ENCODE results near the gene PFN3.
"Not testable (repeated sequence)": the region's sequence is repeated elsewhere in the genome, so short reads cannot be mapped to it uniquely, and the experiment has no call there.

PFN3 gene

DNA sequence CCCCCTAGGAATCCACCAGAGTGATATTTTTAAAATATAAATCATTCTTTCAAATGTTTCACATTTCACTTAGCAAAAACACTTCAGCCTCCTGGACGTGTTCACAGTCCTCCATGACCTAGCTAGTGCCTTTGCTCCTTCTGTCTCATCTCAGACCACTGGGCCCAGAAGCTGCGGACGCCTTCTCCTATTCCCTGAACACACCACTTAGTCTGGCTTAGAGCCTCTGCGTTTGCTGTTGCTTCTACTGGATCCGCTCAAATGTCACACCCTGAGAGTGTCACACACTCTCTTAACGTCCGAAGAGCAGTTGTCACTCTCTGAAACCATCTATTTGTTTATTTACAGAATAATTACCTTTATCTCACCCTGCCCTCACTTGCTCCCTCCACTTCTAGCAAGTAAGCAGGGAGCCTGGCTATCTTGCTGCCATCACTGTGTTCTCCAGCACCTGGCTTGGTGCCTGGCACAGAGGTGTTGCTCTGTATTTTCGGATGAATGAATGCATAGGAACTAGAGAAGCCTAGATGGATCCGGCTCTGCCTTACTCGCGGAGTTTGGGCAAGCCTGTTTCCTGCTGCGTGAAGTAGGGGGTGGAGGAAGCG lies 24.8 kb upstream of the PFN3 start:
- peak; percentile 43 for DNase-seq

DNA sequence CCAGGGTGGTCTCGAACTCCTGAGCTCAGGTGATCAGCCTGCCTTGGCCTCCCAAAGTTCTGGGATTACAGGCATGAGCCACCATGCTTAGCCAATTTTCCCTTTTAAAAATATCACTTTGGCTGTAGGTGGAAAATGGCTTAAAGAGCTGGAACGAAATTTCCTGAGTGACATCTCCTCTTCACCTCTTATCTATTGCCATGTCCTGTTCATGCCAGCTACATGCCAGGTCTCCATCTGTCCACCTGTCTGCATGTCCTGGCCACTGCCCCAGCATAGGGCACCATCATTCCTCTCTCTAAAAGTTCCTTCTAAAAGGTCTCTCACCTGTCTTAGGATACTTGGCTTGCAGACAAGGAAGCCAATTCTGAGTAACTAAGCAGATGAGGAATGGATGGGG lies 23.2 kb upstream of the PFN3 start:
- no peak for DNase-seq

DNA sequence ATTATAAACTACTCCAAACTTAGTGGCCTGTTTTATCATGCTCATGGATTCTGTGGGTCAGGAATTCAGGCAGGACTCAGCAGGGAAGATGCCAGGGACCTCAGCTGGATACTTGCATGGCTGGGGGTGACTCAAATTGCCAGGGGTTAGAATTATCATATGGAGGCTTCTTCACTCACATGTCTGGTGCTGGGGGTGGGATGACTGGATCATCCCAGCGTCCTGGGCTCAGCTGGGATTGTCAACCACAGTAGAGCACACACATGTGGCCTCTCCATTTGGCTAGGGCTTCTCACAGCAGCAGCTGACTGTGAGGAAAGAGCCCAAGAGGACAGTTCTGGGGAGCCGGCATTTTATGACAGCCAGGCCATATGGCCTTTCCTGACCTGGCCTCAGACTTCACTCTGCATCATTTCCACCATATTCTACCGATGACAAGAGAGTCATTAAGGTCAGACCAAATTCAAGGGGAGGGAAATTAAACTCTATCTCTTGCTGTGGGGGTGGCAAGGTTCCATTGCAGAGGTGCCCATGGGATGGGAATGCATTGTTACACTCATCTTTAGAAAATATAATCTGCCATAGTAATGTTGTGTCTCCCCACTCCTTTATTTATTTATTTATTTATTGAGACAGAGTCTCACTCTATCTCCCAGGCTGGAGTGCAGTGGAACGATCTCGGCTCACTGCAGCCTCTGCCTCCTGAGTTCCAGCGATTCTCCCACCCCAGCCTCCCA lies 20.8 kb upstream of the PFN3 start:
- DNase-seq = no peak

DNA sequence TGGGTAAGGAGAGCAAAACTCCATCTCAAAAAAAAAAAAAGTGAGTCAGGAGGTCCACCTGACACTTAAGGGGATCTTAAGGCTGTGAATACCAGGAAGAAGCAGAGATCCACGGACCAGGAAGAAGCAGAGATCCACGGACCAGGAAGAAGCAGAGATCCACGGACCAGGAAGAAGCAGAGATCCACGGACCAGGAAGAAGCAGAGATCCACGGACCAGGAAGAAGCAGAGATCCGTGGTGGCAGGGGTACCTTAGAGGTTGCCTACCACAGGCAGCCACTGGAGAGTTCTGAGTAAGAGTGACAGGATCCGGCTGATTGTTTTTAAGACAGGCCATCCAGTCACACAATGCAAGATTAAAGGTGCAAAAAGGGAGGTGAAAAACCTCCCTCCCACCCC lies 20.0 kb upstream of the PFN3 start:
- DNase-seq = not testable (repeated sequence)

DNA sequence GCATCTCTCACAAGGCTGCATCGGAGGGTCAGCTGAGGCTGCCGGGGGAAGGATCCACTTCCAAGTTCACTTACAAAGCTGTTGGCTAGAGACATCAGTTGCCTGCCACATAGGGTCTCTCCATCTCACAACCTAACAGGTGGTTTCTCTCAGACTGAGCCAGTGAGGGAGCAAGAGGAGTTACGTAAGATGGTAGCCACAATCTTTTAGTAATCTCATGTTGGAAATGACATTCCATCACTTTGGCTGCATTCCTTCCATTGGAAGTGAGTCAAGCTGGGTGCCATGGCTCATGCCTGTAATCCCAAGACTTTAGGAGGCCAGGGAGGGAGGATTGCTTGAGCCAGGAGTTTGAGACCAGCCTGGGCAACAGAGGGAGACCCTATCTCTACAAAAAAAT lies 18.6 kb upstream of the PFN3 start:
- DNase-seq = no peak

DNA sequence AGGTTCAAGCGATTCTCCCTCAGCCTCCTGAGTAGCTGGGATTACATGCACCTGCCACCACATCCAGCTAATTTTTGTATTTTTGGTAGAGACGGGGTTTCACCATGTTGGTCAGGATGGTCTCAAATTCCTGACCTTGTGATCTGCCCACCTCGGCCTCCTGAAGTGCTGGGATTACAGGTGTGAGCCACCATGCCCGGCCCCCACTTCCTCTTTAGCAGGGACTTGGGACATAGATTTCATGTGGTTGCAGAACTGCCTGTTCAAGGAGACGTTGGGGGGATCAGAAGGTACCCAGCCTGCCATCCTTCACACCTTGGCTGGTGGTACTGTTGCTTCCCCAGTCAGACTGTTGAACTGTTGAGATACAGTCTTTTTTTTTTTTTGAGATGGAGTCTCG lies 16.6 kb upstream of the PFN3 start:
- DNase-seq = not testable (repeated sequence)

DNA sequence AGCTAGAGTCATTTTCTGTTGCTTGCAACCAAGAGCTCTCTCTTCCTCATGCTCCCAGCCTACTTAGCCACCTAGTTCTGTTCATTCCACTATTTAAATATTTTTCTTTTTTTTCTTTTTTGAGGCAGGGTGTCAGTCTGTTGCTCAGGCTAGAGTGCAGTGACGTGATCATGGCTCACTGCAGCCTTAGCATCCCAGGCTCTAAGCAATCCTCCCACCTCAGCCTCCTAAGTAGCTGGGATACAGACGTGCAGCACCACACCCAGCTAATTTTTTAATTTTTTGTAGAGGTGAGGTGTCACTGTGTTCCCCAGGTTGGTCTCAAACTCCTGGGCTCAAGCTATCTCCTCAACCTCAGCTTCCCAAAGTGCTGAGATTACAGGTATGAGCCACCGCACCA lies 14.0 kb upstream of the PFN3 start:
- no peak for DNase-seq

DNA sequence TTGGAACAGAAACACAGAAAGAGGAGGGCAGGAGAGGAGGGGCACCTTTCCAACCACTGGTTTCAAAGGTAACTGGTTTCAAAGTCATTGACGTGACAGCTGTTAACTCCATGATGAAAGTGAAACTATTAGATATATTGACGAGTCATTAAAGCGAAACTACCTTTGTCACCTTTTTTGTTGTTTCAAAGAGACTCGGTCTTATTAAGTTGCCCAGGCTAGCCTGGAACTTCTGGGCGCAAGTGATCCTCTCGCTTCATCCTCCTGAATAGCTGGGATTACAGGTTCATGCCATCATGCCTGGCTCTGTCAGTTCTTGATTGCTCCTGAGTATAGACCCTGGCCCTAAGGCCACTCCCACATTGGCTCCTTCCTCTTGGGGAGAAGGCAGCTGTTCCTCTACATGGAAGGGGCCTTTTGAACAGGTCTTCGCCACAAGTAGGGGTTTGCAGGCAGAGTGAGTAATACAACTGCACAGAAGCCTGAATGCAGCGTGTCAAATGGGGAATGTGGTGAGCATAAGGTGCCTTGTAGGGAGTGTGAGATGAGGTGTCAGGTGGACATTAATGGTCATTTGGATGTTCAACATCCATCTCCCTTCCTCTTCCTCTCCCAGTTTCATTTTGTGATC lies 12.3 kb upstream of the PFN3 start:
- DNase-seq = no peak

DNA sequence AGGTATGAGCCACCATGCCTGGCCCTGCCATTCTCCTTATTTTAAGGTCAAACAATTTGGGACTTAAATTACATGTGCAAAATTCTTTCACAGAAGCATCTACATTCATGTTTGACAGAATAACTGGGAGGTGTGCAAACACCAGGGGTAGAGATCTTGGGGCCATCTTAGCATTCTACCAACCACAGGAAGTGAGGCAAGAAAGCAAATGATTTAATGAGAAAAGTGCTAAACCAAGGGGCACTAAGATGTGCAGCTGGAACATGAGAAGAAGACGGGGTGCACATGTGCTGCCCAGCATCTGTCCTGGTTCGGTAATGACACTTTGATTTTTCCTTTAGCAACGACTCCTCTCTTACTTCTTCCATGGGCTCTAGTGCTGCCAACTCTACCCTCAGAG lies 10.1 kb upstream of the PFN3 start:
- DNase-seq = no peak

DNA sequence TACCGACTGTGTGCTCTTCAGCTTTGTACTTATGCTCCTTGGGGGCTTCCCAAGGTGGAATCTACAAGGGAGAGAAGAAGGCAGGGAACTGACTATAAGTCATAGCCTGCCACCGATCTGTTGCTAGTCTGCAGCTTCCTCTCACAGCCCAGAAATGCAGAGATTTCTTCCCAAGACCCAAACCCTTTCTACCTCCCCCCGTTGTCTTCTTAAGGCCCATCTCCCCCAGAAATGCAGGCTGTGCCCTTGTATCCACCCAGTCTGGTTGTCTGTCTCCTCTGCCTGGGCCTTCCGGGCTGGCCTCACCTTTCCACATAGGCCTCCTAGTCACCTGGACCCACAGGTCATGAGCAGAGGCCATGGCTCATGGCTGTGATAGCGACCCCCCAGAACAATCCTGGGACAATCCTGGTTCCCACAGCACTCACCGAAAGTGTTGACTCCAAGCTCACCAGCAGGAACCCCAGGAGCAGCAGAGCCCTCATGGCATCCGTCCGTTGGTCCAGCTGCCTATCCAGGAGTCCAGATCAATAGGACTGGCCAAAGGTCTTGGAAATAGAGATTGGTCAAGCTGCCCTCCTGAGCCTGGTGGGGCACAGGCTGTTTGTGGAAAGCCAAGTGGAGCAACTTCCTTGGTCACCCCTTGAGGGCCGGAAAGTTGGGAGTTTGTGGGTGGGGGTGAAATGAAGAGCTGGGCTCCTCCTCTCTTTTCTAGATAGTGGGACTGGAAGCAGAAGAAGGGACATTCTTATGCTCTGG lies 8.8 kb upstream of the PFN3 start, which contains the start of gene F12:
TSS of gene F12 (minus strand) at position 522 of the 759 bp plus-strand sequence. CDS start at position 485, 37 bp downstream.
- no peak for DNase-seq

DNA sequence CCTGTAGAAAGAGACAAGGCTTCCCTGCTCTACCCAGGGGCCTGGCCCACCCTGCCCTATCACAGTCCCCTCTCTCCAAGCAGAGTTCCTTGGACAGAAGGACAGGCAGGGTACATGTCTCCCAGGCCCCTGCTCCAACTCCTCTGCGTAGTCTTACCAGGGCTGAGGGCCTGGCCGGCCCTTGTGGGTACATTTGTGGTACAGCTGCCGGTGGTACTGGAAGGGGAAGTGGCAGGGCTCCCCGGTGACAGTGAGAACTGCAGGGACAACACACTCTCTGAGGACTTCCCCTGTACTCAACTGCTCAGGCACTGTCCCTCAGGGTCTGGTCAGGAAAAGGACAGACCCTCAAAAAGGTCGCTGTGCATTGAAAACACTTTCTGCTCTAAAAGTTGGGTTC lies 5.3 kb upstream of the PFN3 start:
- DNase-seq = no peak

DNA sequence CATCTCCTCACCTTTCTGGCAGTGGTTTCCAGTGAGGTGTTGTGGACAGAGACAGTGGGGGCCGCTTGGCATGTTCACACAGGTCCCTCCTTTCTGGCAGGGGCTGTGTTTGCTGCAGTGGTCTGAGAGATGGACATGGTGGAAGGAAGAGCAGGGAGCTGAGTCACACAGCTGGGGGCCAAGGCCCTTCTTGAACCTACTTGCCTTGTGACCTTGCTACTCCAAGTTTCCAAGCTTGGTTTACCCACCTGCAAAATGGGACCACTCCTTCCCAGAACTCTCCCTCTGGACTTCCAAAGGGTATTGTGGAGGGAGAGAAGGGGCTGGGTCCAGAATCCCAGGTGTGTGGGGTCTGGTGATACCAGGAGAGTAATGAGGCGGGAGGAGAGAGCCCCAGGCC lies 4.9 kb upstream of the PFN3 start:
- DNase-seq = no peak

DNA sequence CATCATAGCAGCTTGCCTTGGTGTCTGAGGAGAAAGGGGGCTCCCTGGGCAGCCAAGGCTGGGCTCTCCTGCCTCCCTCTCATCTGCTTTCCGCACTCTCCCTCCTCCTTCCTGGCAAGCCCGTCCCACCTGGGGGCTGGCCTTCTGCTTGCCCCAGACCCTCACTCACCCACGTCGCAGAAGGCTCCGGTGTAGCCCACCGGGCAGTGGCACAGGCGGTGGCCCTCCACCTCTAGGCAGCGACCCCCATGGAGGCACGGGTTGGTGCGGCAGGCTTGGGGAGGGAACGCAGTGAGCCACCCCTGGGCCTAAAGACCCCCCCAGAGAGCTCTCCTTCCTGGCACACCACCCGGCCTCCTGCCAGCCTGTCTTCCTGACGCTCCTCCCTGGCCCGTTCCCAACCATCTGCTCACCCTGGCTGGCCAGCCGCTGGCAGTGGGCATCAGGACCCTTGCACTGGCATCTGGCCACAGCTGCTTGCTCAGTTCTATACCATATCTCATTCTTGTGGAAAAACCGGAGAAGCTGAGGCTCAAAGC lies 4.2 kb upstream of the PFN3 start:
- DNase-seq = no peak

DNA sequence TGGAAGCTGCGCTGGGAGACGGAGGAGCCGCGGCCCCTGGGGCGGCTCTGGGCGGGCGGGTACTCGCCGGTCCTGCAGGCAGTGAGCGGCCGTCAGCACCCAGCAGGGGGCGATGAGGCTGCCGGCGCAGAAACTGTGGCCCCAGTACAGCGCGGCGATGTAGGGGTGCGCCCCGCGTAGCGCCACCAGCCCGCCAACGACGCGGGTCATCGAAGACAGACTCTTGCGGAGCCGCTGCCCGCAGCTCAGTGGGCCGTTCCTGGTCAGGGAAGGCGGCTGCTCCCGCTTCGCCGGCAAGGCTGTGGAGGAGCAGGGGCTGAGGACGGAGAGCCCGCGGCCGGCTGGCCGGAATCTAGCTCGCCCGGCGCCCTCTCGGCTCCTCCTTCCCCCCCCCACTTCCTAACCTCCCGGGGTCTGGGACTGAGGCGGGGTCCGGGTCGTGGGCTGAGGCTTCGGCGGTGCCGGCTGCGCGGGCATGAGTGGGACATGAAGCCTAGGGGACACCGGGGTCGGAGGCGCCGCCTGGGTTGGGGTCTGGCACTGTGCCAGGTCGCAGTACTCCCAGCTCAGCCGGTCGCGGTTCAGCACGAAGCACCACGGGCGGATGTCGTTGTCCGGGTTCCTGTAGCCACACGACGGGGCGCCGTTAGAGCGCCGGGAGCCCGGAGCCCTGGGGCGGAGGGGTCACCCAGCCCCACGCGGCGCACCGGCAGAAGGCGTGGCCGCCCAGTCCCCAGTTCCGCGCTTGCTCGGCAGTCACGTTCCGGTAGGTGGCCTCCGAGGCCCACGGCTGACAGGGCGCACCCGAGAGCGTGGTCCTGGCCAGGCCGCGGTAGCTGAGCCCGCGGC lies 3.6 kb upstream of the PFN3 start:
- peak; percentile 76 for DNase-seq

DNA sequence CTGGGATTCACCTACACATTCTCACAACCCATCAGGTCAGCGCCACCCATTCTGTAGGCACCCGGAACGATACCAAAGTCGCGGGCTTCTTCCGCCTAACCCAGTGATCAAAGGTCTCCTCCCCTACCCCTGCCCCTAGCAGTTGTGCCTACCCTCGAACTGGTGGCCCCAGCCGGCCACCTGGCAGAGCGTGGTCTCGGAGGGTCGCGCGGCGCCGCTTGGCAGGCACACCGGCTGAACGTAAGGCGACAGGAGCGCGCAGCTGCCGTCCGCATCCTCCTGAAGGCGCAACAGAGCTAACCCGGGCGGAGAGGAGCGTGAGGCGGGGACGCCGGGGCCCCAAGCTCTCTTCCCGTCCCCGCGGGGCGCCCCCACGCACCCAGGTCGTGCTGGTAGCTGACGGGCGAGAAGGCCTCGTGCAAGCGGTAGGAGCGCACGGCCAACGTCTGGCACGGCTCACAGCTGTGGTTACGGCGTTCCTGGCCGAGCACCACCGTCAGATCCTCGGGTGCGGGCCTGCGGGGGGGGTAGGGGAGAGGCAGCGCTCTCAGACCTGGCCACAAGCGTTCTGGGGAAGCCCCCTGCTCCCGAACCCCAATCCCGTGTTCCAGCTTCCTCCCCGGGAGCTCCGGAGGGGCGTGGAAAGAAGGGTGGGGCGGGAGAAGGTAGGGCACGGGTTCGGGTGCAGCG lies 2.8 kb upstream of the PFN3 start:
- DNase-seq = peak; percentile 56

DNA sequence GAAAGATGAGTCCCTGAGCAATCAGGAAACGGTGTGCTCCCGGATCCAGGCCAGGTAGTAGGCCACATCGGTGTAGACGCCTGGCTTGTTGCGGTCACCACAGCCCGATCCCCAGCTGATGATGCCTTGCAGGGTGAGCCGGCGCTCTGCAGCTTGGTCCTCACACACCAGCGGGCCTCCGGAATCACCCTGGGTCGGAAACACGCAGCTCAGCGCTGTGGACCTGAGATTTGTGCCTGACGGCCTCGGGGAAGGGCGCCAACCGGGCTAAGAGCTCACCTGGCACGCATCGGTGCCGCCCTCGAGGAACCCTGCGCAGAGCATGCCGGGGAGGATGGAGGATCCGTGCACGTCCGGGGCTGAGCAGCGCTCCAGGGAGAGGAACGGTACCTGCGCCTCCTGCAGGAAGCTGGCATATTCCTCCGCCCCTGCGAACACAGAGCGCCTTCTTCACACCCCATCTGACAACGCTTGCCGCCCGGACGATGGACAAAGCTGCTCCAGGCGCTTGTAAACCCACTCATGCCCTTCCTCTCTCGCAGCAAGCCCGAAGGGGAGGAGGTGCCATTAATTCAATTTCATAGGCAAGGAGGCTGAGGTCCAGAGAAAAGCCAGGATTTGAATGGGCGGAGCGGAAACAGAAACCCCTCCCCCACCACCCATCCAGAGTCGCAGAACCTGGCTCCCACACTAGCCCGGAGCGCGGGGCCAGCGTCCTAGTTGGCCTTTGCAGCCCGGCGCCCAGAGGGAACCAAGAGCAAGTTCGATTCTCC lies 2.0 kb upstream of the PFN3 start:
- peak; percentile 84 for DNase-seq

DNA sequence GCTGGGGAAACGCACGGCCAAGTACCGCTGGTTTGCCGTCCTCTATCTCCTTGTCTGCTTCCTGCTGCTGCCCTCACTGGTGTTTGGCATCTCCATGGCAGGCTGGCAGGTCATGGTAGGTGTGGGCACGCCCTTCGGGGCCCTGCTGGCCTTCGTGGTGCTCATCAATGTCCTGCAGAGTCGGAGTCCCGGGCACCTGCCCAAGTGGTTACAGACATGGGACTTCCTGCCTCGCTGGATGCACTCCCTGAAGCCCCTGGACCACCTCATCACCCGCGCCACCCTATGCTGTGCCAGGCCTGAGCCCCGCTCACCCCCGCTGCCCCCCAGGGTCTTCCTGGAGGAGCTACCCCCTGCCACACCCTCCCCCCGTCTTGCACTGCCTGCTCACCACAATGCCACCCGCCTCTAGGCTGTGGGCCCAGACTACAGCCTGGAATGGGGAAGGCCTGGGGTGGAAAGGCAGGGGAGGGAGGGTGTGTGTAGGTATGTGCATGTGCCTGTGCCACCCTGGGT lies 2.5 kb downstream of the PFN3 start:
- DNase-seq = no peak

DNA sequence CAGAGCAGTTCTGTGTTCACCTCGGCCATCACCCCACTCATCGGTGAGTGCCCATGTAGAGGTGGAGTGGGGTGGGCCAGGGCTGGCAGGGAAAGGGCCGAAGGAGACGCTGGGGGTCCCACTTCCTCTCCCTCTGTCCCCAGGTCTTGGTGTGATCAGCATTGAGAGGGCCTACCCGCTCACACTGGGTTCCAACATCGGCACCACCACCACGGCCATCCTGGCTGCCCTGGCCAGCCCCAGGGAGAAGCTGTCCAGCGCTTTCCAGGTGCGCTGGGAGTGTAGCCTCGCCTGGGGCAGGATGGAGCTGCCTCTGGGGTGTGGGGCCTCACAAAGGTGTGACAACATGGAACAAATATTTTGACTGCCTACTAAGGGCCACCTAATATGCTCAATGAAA lies 3.7 kb downstream of the PFN3 start:
- DNase-seq = no peak

DNA sequence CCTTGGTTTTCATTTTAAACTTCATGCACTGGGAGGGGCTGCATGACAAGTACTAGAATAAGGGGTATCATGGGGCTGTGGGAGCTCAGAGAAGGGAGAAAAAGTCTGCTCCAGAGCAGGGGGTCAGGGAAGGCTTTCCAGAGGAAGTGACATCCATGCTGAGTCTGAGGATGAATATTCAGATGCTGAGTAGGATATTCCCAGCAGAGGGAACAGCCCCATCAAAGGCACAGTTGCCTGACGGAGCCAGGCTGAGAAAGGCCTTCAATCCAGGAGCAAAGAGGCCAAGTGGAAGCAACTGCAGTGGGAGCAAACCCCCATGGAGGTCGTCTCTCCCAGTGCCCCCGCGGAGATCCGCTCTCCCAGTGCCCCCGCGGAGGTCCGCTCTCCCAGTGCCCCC lies 4.4 kb downstream of the PFN3 start:
- DNase-seq = no peak

DNA sequence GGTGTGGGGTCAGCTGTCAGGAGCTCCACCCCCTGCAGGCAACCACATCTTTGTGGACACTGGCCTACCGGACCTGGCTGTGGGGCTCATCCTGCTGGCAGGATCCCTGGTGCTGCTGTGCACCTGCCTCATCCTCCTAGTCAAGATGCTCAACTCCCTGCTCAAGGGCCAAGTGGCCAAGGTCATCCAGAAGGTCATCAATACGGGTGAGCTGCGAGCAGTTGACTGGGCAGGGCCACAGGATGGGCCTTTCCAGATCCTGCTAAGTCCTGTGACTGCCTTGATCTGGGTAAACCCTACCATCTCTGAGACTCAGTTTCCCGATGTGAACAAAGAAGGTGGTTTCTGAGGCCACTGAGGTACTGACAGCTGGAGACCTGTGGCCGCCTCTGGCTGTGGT lies 6.5 kb downstream of the PFN3 start:
- peak; percentile 47 for DNase-seq
